BE2C (cell line): ENCODE results near the gene IGSF21.

Experiments
- DNase-seq: peaks from one replicate; pipeline ENCODE4 v3.0.0-alpha.2; 2020
- H3K27me3 ChIP-seq: fragments of 250-450 bp; sonication (Bioruptor Pico); 2 replicates; pipeline ENCODE4 v1.5.1; 2020; ENCODE audit warnings: mild to moderate bottlenecking
- H3K36me3 ChIP-seq: fragments of 250-450 bp; sonication (Bioruptor Pico); 2 replicates; pipeline ENCODE4 v1.5.1; 2020; ENCODE audit warnings: mild to moderate bottlenecking
- H3K4me1 ChIP-seq: fragments of 250-450 bp; sonication (Bioruptor Pico); 2 replicates; pipeline ENCODE4 v1.5.1; 2020
- H3K4me3 ChIP-seq: 2 replicates; pipeline ENCODE4 v1.5.1; 2011; ENCODE audit warnings: low read depth, low read length
- H3K9me3 ChIP-seq: fragments of 250-450 bp; sonication (Bioruptor Pico); 2 replicates; pipeline ENCODE4 v1.5.1; 2020
- CTCF ChIP-seq: IDR thresholded peaks from 2 replicates; pipeline ENCODE4 v1.5.1; 2012; ENCODE audit warnings: mild to moderate bottlenecking, low read depth, low read length

Gene IGSF21

GRCh38 chr1:18203645-18204044 lies 96.0 kb downstream of the IGSF21 start:
- TF ChIP-seq CTCF: no peak

GRCh38 chr1:18204575-18204974 lies 97.0 kb downstream of the IGSF21 start:
- Histone ChIP-seq H3K4me1 (no peaks in the 10 kb centered on the region), H3K27me3 (no peaks in the 10 kb centered on the region)

More at GRCh38 chr1:18203645-18204044, 96.0 kb downstream of the IGSF21 start:
- no peak for DNase-seq
- H3K9me3 ChIP-seq: no peaks in the 10 kb centered on the region
- H3K4me3 ChIP-seq: no peak overlapping the region
- no peaks in the 10 kb centered on the region for H3K4me1 ChIP-seq
- H3K36me3 ChIP-seq: no peaks in the 10 kb centered on the region
- H3K27me3 ChIP-seq: no peaks in the 10 kb centered on the region

GRCh38 chr1:18205319-18205718 lies 97.7 kb downstream of the IGSF21 start:
- no peak overlapping the region for H3K4me3 ChIP-seq
- no peaks in the 10 kb centered on the region for H3K9me3 ChIP-seq
- H3K27me3 ChIP-seq: no peaks in the 10 kb centered on the region
- no peaks in the 10 kb centered on the region for H3K36me3 ChIP-seq
- H3K4me1 ChIP-seq: no peaks in the 10 kb centered on the region
- no peak for DNase-seq
- TF ChIP-seq CTCF: no peak

More at GRCh38 chr1:18204575-18204974, 97.0 kb downstream of the IGSF21 start:
- no peak for DNase-seq
- TF ChIP-seq CTCF: no peak
- Histone ChIP-seq H3K4me3 (no peak overlapping the region), H3K36me3 (no peaks in the 10 kb centered on the region), H3K9me3 (no peaks in the 10 kb centered on the region)

- no peak for DNase-seq
- Histone ChIP-seq H3K4me1 (no peaks in the 10 kb centered on the region), H3K9me3 (no peaks in the 10 kb centered on the region), H3K36me3 (no peaks in the 10 kb centered on the region), H3K4me3 (no peak overlapping the region), H3K27me3 (no peaks in the 10 kb centered on the region)
- no peak for TF ChIP-seq CTCF
Measured at GRCh38 chr1:18211764-18212163, 104.2 kb downstream of the IGSF21 start.

GRCh38 chr1:18217398-18218043 lies 109.9 kb downstream of the IGSF21 start:
- no peaks in the 10 kb centered on the region for H3K36me3 ChIP-seq
- DNase-seq: peak; percentile 39

More at GRCh38 chr1:18217398-18218043, 109.9 kb downstream of the IGSF21 start:
- no peaks in the 10 kb centered on the region for H3K27me3 ChIP-seq
- H3K9me3 ChIP-seq: no peaks in the 10 kb centered on the region
- no peak overlapping the region for H3K4me3 ChIP-seq
- peak; percentile 58 for TF ChIP-seq CTCF
- no peaks in the 10 kb centered on the region for H3K4me1 ChIP-seq
